K562 (cell line): Measurements from ENCODE around the gene PATE2. TPM values are rescaled to one million over a fixed set of nuclear protein-coding genes. Genes with fewer than 3 reads are reported as not detected.
A peak's percentile ranks its signal among the peaks of the same experiment; 100 is the strongest.

Source experiments
- ATAC-seq: fragments of 200-7000 bp; cut with Tn5 transposase; 3 replicates; pipeline ENCODE4 v1.9.1; 2020; ENCODE audit warnings: moderate library complexity
- BruUV-seq: library from RNA; stranded (reverse); fragments of 400-500 nt; replicated peaks from 2 replicates; lab custom pipeline; 2021; lab: Mats Ljungman, UMichigan
- CTCF ChIA-PET: fragments of 300-600 bp; formaldehyde crosslinking; extraction: SDS; loops from one replicate; lab custom pipeline; 2021; ENCODE audit warnings: low intra/inter-chr PET ratio; lab: Yijun Ruan, JAX
- POLR2A ChIA-PET: fragments of 300-600, 350-650 bp; sonication (Branson Sonifier 250); formaldehyde crosslinking; extraction: SDS; loops from one replicate; lab custom pipeline; 2021; ENCODE audit warnings: antibody characterized with exemption, inconsistent platforms; lab: Yijun Ruan, JAX
- DNase-seq, 4 experiments: peaks; one replicate each; pipeline versions ENCODE4 v3.0.0 to v3.0.0-alpha.2; 2011 to 2018; ENCODE audit warnings: low spot score in 3 of 4, mixed read lengths in 3 of 4; ENCODE audit errors: extremely low read depth in 1 of 4
- FAIRE-seq: peaks from 2 replicates; lab custom pipeline; 2011; peaks lifted over from hg19 to GRCh38; lab: Jason Lieb, UNC
- H2AFZ ChIP-seq: 2 replicates; pipeline ENCODE4 v1.6.0; 2011; ENCODE audit warnings: low read depth, low read length, control low read depth, inconsistent platforms
- H3K27ac ChIP-seq: fragments of 200-600 bp; 3 replicates; pipeline ENCODE4 v1.8.0; 2011; ENCODE audit warnings: low read depth, mild to moderate bottlenecking, control low read depth, inconsistent platforms, low read length, moderate library complexity, mixed read lengths; ENCODE audit errors: extremely low read depth
- H3K27me3 ChIP-seq, 2 experiments: fragments of 300-600 bp in 1 of 2; 2 replicates in 1 of 2; 3 replicates in 1 of 2; pipeline versions ENCODE4 v1.6.0 to v1.8.0; 2011; ENCODE audit warnings: inconsistent platforms in 2 of 2, low read length in 2 of 2, mild to moderate bottlenecking in 1 of 2, mixed read lengths in 1 of 2, moderate library complexity in 1 of 2; ENCODE audit not compliant: control insufficient read depth in 2 of 2, insufficient read depth in 2 of 2
- H3K36me3 ChIP-seq: fragments of 300-600 bp; 3 replicates; pipeline ENCODE4 v1.8.0; 2011; ENCODE audit warnings: mild to moderate bottlenecking, low read length, inconsistent platforms; ENCODE audit not compliant: control insufficient read depth, insufficient read depth
- H3K4me1 ChIP-seq, 2 experiments: fragments of 200-600 bp in 1 of 2; replicated peaks in 1 of 2; 2 replicates in 1 of 2; 3 replicates in 1 of 2; pipeline versions ENCODE4 v1.5.1 to v1.8.0; 2011; ENCODE audit warnings: inconsistent platforms in 2 of 2, low read length in 2 of 2, mild to moderate bottlenecking in 1 of 2, mixed read lengths in 1 of 2, moderate library complexity in 1 of 2; ENCODE audit not compliant: control insufficient read depth in 2 of 2, insufficient read depth in 2 of 2
- H3K4me2 ChIP-seq: 2 replicates; pipeline ENCODE4 v1.6.1; 2011; ENCODE audit warnings: low read length, control low read depth, inconsistent platforms, mixed read lengths; ENCODE audit not compliant: insufficient read depth
- H3K4me3 ChIP-seq: fragments of 200-600 bp; sonication (generic), shearing (Covaris generic); 2 replicates; pipeline ENCODE4 v1.5.1; 2016; ENCODE audit warnings: control low read depth, inconsistent platforms
- H3K79me2 ChIP-seq: fragments of 200-600 bp; 3 replicates; pipeline ENCODE4 v1.8.0; 2011; ENCODE audit warnings: low read length, inconsistent platforms; ENCODE audit not compliant: control insufficient read depth, insufficient read depth
- H3K9ac ChIP-seq, 2 experiments: 2 replicates each; pipeline versions ENCODE4 v1.6.0 to v1.6.1; 2011; ENCODE audit warnings: low read depth in 2 of 2, low read length in 2 of 2, control low read depth in 1 of 2, inconsistent platforms in 1 of 2, mild to moderate bottlenecking in 1 of 2, mixed read lengths in 1 of 2; ENCODE audit not compliant: insufficient read depth in 1 of 2
- H3K9me1 ChIP-seq: one replicate; pipeline ENCODE4 v1.6.0; 2011; ENCODE audit warnings: inconsistent platforms, mild to moderate bottlenecking, low read length, moderate library complexity; ENCODE audit not compliant: control insufficient read depth, insufficient read depth
- H3K9me3 ChIP-seq: replicated peaks from 2 replicates; pipeline ENCODE4 v1.5.1; 2011; ENCODE audit warnings: low read depth, low read length, inconsistent platforms; ENCODE audit not compliant: control insufficient read depth, insufficient read depth
- H4K20me1 ChIP-seq: replicated peaks from 2 replicates; pipeline ENCODE4 v1.6.1; 2011; ENCODE audit warnings: low read length, inconsistent platforms, mixed read lengths; ENCODE audit not compliant: control insufficient read depth, insufficient read depth
- CEBPB ChIP-seq: fragments of 450-650 bp; IDR thresholded peaks from 2 replicates; pipeline ENCODE4 v1.6.1; 2016; ENCODE audit warnings: missing genetic modification characterization, missing compliant biosample characterization
- CEBPG ChIP-seq, 3 experiments: fragments of 200-800 bp in 1 of 3; sonication (Bioruptor generic) in 1 of 3; sonication (generic) in 1 of 3; formaldehyde crosslinking in 1 of 3; IDR thresholded peaks in 2 of 3; conservative IDR thresholded peaks in 1 of 3; 2 replicates each; pipeline versions ENCODE4 v1.6.1 to v1.8.0; 2016 to 2022; ENCODE audit warnings: missing compliant biosample characterization in 2 of 3, missing genetic modification characterization in 2 of 3, mild to moderate bottlenecking in 1 of 3, missing genetic modification reagents in 1 of 3
- TAF9B ChIP-seq: fragments of 450-650 bp; IDR thresholded peaks from 2 replicates; pipeline ENCODE4 v1.6.1; 2018; ENCODE audit warnings: mild to moderate bottlenecking; ENCODE audit not compliant: partially characterized antibody
- WGBS: fragments of 100-300 bp; shearing (Covaris generic); methylation state at CpG from one replicate; pipeline ENCODE4 v1.1.6; 2016; ENCODE audit warnings: low coverage, mixed read lengths; ENCODE audit not compliant: insufficient coverage; ENCODE audit errors: missing lambda C conversion rate; 5-methylcytosine and 5-hydroxymethylcytosine counted together
- in situ Hi-C: fragments of 300-500 bp; cut with MboI; formaldehyde crosslinking; loops from 4 replicates; pipeline ENCODE4 v1.15.0; 2018; ENCODE audit warnings: inconsistent platforms, mixed read lengths
- intact Hi-C: fragments of 100-400 bp; cut with micrococcal nuclease; formaldehyde crosslinking; loops from 2 replicates; pipeline ENCODE4 v1.14.2; 2022
- polyA plus RNA-seq, 8 experiments: library from polyadenylated mRNA; depleted of rRNA in 4 of 8; stranded (reverse) in 5 of 8; unstranded in 3 of 8; fragments of >200 nt; fragmentation: Nextera tagmentation in 2 of 8; fragmentation: Illumina TruSeq in 1 of 8; extraction: Ambion mirVana in 2 of 8; extraction: Trizol in 1 of 8; gene quantifications; 2 replicates each; pipeline versions ENCODE4 v1.2.1 to v1.2.3, GENCODE V29; 2011 to 2014; ENCODE audit warnings: inconsistent platforms in 1 of 8, missing spikeins in 1 of 8
- total RNA-seq, 7 experiments: library from RNA; depleted of rRNA in 6 of 7; stranded (reverse); fragments of >200 nt in 6 of 7; fragmentation: Illumina TruSeq in 2 of 7; extraction: Trizol in 2 of 7; gene quantifications; 2 replicates each; pipeline versions ENCODE4 v1.2.1 to v1.2.3, GENCODE V29; 2011 to 2021; ENCODE audit warnings: low replicate concordance in 1 of 7
- TF ChIP-seq, protein P1 (sequence below), 3 experiments: fragments of 200-800 bp in 1 of 3; fragments of 250-450 bp in 1 of 3; fragments of 450-650 bp in 1 of 3; sonication (Bioruptor Pico) in 1 of 3; sonication (Bioruptor generic) in 1 of 3; formaldehyde crosslinking in 1 of 3; IDR thresholded peaks; 2 replicates each; pipeline versions ENCODE4 v1.6.1 to v1.8.0; 2016 to 2022; ENCODE audit warnings: mild to moderate bottlenecking in 2 of 3, missing genetic modification characterization in 2 of 3, missing compliant biosample characterization in 1 of 3, moderate library complexity in 1 of 3
- TF ChIP-seq, protein P2 (sequence below), 2 experiments: fragments of 450-650 bp in 1 of 2; sonication (generic) in 1 of 2; formaldehyde crosslinking in 1 of 2; IDR thresholded peaks in 1 of 2; conservative IDR thresholded peaks in 1 of 2; 2 replicates each; pipeline versions ENCODE4 v1.6.1 to v1.8.1; 2016 to 2023; ENCODE audit warnings: mild to moderate bottlenecking in 2 of 2, moderate library complexity in 2 of 2, inconsistent platforms in 1 of 2, missing genetic modification reagents in 1 of 2

PATE2 gene
- total and polyA plus RNA-seq, 9 of the 15 experiments (the other 6 are each of a cell fraction or from before 2014, with no cell fraction given) = not detected

DNA sequence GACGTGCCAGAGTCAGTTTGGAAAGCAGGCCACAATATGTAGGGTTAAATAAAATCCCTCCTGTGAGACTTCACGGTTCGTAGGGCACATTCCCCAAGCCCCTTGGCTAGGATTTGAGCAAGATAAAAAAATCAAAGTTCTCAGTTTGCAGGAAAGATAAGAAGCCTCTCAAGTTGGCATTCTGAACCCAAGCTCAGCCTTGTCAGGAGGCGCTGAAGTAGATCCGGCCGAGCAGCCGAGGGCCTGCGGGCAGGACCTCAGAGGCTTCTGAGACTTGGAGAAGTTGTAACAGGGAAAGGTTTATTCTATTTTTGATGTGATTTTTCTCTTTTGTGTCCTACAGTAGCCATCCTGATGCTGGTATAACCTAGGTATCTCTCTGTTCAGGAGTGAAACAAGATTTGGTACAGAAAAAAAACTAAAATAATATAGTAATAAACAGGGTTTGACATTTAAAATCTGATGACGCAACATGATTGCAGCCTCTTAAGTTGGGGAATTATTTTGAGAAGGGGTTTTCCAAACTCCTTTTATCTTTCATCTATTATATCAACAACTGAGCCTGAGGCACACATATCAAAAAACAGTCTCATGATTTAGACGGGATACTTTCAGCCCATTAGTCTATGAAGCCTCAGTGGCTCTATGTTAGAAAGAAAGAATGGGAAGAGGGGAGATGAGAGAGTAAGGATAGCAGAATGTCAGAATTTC, 10.1 kb downstream of the PATE2 start:
- Histone ChIP-seq H3K4me3 (no peak overlapping the region), H3K4me1 (no peaks in the 10 kb centered on the region), H3K9me3 (no peaks in the 10 kb centered on the region), H3K9ac (no peak overlapping the region), H3K27ac (no peak overlapping the region), H3K79me2 (no peaks in the 10 kb centered on the region), H3K9me1 (no peaks in the 10 kb centered on the region), H3K4me2 (no peak overlapping the region), H3K27me3 (peaks cover 18 to 25% of the 10 kb centered on the region in 2 experiments), H4K20me1 (no peaks in the 10 kb centered on the region), H2AFZ (no peak overlapping the region), H3K36me3 (no peaks in the 10 kb centered on the region)
- FAIRE-seq (no peak), DNase-seq (no peak), ATAC-seq (no peak)
- intact Hi-C loops = no loop called here
- TF ChIP-seq CEBPB = 0 out of 2 replicates have a peak, but pooled peaks have one; percentile 26
- TF ChIP-seq TAF9B = no peak
- TF ChIP-seq, protein P1, sequence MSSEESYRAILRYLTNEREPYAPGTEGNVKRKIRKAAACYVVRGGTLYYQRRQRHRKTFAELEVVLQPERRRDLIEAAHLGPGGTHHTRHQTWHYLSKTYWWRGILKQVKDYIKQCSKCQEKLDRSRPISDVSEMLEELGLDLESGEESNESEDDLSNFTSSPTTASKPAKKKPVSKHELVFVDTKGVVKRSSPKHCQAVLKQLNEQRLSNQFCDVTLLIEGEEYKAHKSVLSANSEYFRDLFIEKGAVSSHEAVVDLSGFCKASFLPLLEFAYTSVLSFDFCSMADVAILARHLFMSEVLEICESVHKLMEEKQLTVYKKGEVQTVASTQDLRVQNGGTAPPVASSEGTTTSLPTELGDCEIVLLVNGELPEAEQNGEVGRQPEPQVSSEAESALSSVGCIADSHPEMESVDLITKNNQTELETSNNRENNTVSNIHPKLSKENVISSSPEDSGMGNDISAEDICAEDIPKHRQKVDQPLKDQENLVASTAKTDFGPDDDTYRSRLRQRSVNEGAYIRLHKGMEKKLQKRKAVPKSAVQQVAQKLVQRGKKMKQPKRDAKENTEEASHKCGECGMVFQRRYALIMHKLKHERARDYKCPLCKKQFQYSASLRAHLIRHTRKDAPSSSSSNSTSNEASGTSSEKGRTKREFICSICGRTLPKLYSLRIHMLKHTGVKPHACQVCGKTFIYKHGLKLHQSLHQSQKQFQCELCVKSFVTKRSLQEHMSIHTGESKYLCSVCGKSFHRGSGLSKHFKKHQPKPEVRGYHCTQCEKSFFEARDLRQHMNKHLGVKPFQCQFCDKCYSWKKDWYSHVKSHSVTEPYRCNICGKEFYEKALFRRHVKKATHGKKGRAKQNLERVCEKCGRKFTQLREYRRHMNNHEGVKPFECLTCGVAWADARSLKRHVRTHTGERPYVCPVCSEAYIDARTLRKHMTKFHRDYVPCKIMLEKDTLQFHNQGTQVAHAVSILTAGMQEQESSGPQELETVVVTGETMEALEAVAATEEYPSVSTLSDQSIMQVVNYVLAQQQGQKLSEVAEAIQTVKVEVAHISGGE (CRISPR knock-in tag; IDR thresholded peaks at IDR 0.05) = no peak
- TF ChIP-seq, protein P2, sequence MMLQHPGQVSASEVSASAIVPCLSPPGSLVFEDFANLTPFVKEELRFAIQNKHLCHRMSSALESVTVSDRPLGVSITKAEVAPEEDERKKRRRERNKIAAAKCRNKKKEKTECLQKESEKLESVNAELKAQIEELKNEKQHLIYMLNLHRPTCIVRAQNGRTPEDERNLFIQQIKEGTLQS (IDR thresholded peaks at IDR 0.05) = peak; percentile 59
- TF ChIP-seq, protein P2 (CRISPR knock-in tag; conservative IDR thresholded peaks at IDR 0.05) = no peak
- TF ChIP-seq CEBPG (CRISPR knock-in tag; IDR thresholded peaks at IDR 0.05) = no peak
- peak; percentile 47 to 49 for TF ChIP-seq CEBPG (tag; conservative IDR thresholded peaks at IDR 0.05 in 1 of 2, IDR thresholded peaks at IDR 0.05 in 1 of 2)
- POLR2A ChIA-PET = interaction anchor here (0.8 kb wide), 1 partner anchor 26 kb away, joined by 4 read pairs; no protein-coding TSS in a partner anchor
- in situ Hi-C loops = no loop called here
- CTCF ChIA-PET = no interaction called here
- no TSS peak for BruUV-seq
- 0% methylated on average over 10 of the region's 10 CpGs for WGBS
